Embryonic facial prominence (tissue), 1 donor: ENCODE measurements around the gene BOC.

ENCODE experiments used
- DNase-seq: peaks from one replicate; pipeline ENCODE4 v3.0.0-alpha.2; 2016; ENCODE audit errors: extremely low spot score

BOC gene

GRCh38 chr3:113249601-113250000, 38.2 kb downstream of the BOC start:
- DNase-seq, result no peak

- no peak for DNase-seq
Measured at GRCh38 chr3:113250566-113250965, 39.2 kb downstream of the BOC start.

GRCh38 chr3:113251817-113252216, 40.5 kb downstream of the BOC start:
- DNase-seq, result no peak

- no peak for DNase-seq
Measured at GRCh38 chr3:113252553-113252952, 41.2 kb downstream of the BOC start.

- DNase-seq, result no peak
Measured at GRCh38 chr3:113253702-113254101, 42.3 kb downstream of the BOC start.

- peak; percentile 55 for DNase-seq
Measured at GRCh38 chr3:113254171-113254947, 43.0 kb downstream of the BOC start.

- no peak for DNase-seq
Measured at GRCh38 chr3:113255100-113255853, 43.9 kb downstream of the BOC start.

- no peak for DNase-seq
Measured at GRCh38 chr3:113255854-113256615, 44.7 kb downstream of the BOC start.

GRCh38 chr3:113258361-113258760, 47.0 kb downstream of the BOC start:
- no peak for DNase-seq

GRCh38 chr3:113259196-113259595, 47.8 kb downstream of the BOC start:
- DNase-seq, result no peak

- no peak for DNase-seq
Measured at GRCh38 chr3:113261063-113261625, 49.8 kb downstream of the BOC start.

- no peak for DNase-seq
Measured at GRCh38 chr3:113261626-113262303, 50.4 kb downstream of the BOC start.

GRCh38 chr3:113262304-113262665, 50.9 kb downstream of the BOC start:
- DNase-seq, result no peak

- DNase-seq, result no peak
Measured at GRCh38 chr3:113263020-113263419, 51.7 kb downstream of the BOC start.

GRCh38 chr3:113263778-113264177, 52.4 kb downstream of the BOC start:
- DNase-seq, result no peak

GRCh38 chr3:113264283-113265131, 53.1 kb downstream of the BOC start:
- no peak for DNase-seq

- no peak for DNase-seq
Measured at GRCh38 chr3:113265231-113265630, 53.9 kb downstream of the BOC start.

- no peak for DNase-seq
Measured at GRCh38 chr3:113266738-113267137, 55.4 kb downstream of the BOC start.

GRCh38 chr3:113268311-113268710, 57.0 kb downstream of the BOC start:
- no peak for DNase-seq

- no peak for DNase-seq
Measured at GRCh38 chr3:113268942-113269341, 57.6 kb downstream of the BOC start.

- no peak for DNase-seq
Measured at GRCh38 chr3:113269661-113270060, 58.3 kb downstream of the BOC start.
